Activated CD4-positive, alpha-beta memory T cell treated with anti-CD3 and anti-CD28 coated beads for 36 hours (primary cell): ENCODE data around the gene ABHD1. TPM values are rescaled to one million over a fixed set of nuclear protein-coding genes. Genes with fewer than 3 reads are reported as not detected.
"Not testable (repeated sequence)": the region's sequence is repeated elsewhere in the genome, so short reads cannot be mapped to it uniquely, and the experiment has no call there.

Experiments used
- CTCF ChIA-PET: fragments of 350-600 bp; sonication (Branson Sonifier 250); formaldehyde crosslinking; loops from one replicate; lab custom pipeline; 2021; ENCODE audit warnings: antibody characterized with exemption, inconsistent platforms; lab: Charles Lee
- POLR2A ChIA-PET: fragments of 350-600 bp; sonication (Branson Sonifier 250); formaldehyde crosslinking; loops from one replicate; lab custom pipeline; 2021; ENCODE audit warnings: antibody characterized with exemption; lab: Charles Lee
- DNase-seq: peaks from one replicate; pipeline ENCODE4 v3.0.0-alpha.2; 2020
- H3K27ac Mint-ChIP-seq: one replicate; pipeline ENCODE4 v1.8.0; 2021; ENCODE audit warnings: mixed read lengths
- H3K27me3 Mint-ChIP-seq: one replicate; pipeline ENCODE4 v1.8.0; 2021; ENCODE audit warnings: mixed read lengths
- H3K36me3 Mint-ChIP-seq: one replicate; pipeline ENCODE4 v1.8.0; 2021; ENCODE audit warnings: mixed read lengths
- H3K4me1 Mint-ChIP-seq: one replicate; pipeline ENCODE4 v1.8.0; 2021; ENCODE audit warnings: low read depth, mixed read lengths
- H3K4me3 Mint-ChIP-seq: one replicate; pipeline ENCODE4 v1.8.0; 2021; ENCODE audit warnings: mild to moderate bottlenecking, mixed read lengths
- H3K9me3 Mint-ChIP-seq: one replicate; pipeline ENCODE4 v1.8.0; 2021; ENCODE audit warnings: mixed read lengths
- intact Hi-C: fragments of 100-400 bp; cut with micrococcal nuclease; formaldehyde crosslinking; loops from one replicate; pipeline ENCODE4 v1.15.1; 2023
- total RNA-seq, 2 experiments: library from RNA; stranded (reverse); gene quantifications; one replicate each; pipeline ENCODE4 v1.2.3, GENCODE V29; 2021

The ABHD1 gene
- total RNA-seq, 2 experiments from 2014 or later, result 0.29 to 0.76 TPM

- DNase-seq, result no peak
- no peak overlapping the region for H3K4me3 Mint-ChIP-seq
- H3K9me3 Mint-ChIP-seq, result no peaks in the 10 kb centered on the region
- intact Hi-C loops, result no loop called here
- no peak overlapping the region for H3K27ac Mint-ChIP-seq
- no peaks in the 10 kb centered on the region for H3K27me3 Mint-ChIP-seq
- ChIA-PET POLR2A (no interaction called here), CTCF (interaction anchor here (2.0 kb wide), 1 partner anchor 10 kb away, joined by 9 read pairs; no protein-coding TSS in a partner anchor)
- no peaks in the 10 kb centered on the region for H3K4me1 Mint-ChIP-seq
- H3K36me3 Mint-ChIP-seq, result no peaks in the 10 kb centered on the region
Measured at GRCh38 chr2:27160191-27160590, 36.6 kb downstream of the ABHD1 start.

GRCh38 chr2:27162151-27163121 is 38.8 kb downstream of the ABHD1 start:
- Mint-ChIP-seq H3K4me3 (no peak overlapping the region), H3K27ac (no peak overlapping the region), H3K9me3 (no peaks in the 10 kb centered on the region), H3K4me1 (no peaks in the 10 kb centered on the region), H3K27me3 (no peaks in the 10 kb centered on the region), H3K36me3 (no peaks in the 10 kb centered on the region)
- POLR2A ChIA-PET, result no interaction called here
- CTCF ChIA-PET, result interaction anchor here (1.6 to 2.0 kb wide), 2 partner anchors 8 to 117 kb away, joined by 3 to 9 read pairs; no protein-coding TSS in a partner anchor
- DNase-seq, result no peak
- intact Hi-C loops, result no loop called here

GRCh38 chr2:27164960-27165763 is 41.5 kb downstream of the ABHD1 start:
- intact Hi-C loops, result no loop called here
- no peaks in the 10 kb centered on the region for H3K9me3 Mint-ChIP-seq
- CTCF ChIA-PET, result interaction anchor here (0.9 to 2.1 kb wide), 2 partner anchors 10 to 19 kb away, joined by 3 to 10 read pairs; no protein-coding TSS in a partner anchor
- POLR2A ChIA-PET, result interaction anchor here (0.6 kb wide), 1 partner anchor 41 kb away, joined by 3 read pairs; no protein-coding TSS in a partner anchor
- no peak overlapping the region for H3K4me3 Mint-ChIP-seq
- H3K27me3 Mint-ChIP-seq, result no peaks in the 10 kb centered on the region
- H3K36me3 Mint-ChIP-seq, result no peaks in the 10 kb centered on the region
- peaks cover 2% of the 10 kb centered on the region for H3K4me1 Mint-ChIP-seq
- H3K27ac Mint-ChIP-seq, result no peak overlapping the region
- DNase-seq, result no peak

GRCh38 chr2:27170581-27171337 is 47.1 kb downstream of the ABHD1 start:
- POLR2A ChIA-PET, result no interaction called here
- CTCF ChIA-PET, result interaction anchor here (0.5 to 3.5 kb wide), 19 partner anchors 8 to 428 kb away, joined by 3 to 45 read pairs (median 6); partner anchors contain the start of genes KHK, PREB and TRIM54
- Mint-ChIP-seq H3K4me1 (peaks cover 2% of the 10 kb centered on the region), H3K4me3 (no peak overlapping the region), H3K27ac (no peak overlapping the region), H3K9me3 (no peaks in the 10 kb centered on the region), H3K36me3 (no peaks in the 10 kb centered on the region), H3K27me3 (peaks cover 3% of the 10 kb centered on the region)
- intact Hi-C loops, result no loop called here
- DNase-seq, result no peak

- no peaks in the 10 kb centered on the region for H3K36me3 Mint-ChIP-seq
- CTCF ChIA-PET, result interaction anchor here (0.6 to 3.5 kb wide), 8 partner anchors 7 to 131 kb away, joined by 3 to 45 read pairs (median 10); partner anchors contain the start of gene TRIM54
- H3K4me1 Mint-ChIP-seq, result peaks cover 2% of the 10 kb centered on the region
- peaks cover 3% of the 10 kb centered on the region for H3K27me3 Mint-ChIP-seq
- POLR2A ChIA-PET, result no interaction called here
- no peaks in the 10 kb centered on the region for H3K9me3 Mint-ChIP-seq
- intact Hi-C loops, result no loop called here
- H3K4me3 Mint-ChIP-seq, result no peak overlapping the region
- no peak for DNase-seq
- no peak overlapping the region for H3K27ac Mint-ChIP-seq
Measured at GRCh38 chr2:27171351-27171848, 47.8 kb downstream of the ABHD1 start.

- Mint-ChIP-seq H3K4me1 (peaks cover 2% of the 10 kb centered on the region), H3K27me3 (peaks cover 8% of the 10 kb centered on the region), H3K9me3 (no peaks in the 10 kb centered on the region), H3K4me3 (no peak overlapping the region), H3K36me3 (no peaks in the 10 kb centered on the region), H3K27ac (no peak overlapping the region)
- no peak for DNase-seq
- CTCF ChIA-PET, result interaction anchor here (0.8 to 2.0 kb wide), 5 partner anchors 8 to 108 kb away, joined by 3 to 10 read pairs (median 5); no protein-coding TSS in a partner anchor
- POLR2A ChIA-PET, result no interaction called here
- intact Hi-C loops, result no loop called here
Measured at GRCh38 chr2:27174638-27175037, 51.0 kb downstream of the ABHD1 start.

- intact Hi-C loops, result no loop called here
- Mint-ChIP-seq H3K36me3 (no peaks in the 10 kb centered on the region), H3K27me3 (peaks cover 12% of the 10 kb centered on the region), H3K27ac (no peak overlapping the region), H3K9me3 (no peaks in the 10 kb centered on the region), H3K4me1 (no peaks in the 10 kb centered on the region), H3K4me3 (no peak overlapping the region)
- ChIA-PET CTCF (interaction anchor here (0.6 to 2.0 kb wide), 7 partner anchors 9 to 107 kb away, joined by 3 to 10 read pairs (median 4); no protein-coding TSS in a partner anchor), POLR2A (no interaction called here)
- DNase-seq, result no peak
Measured at GRCh38 chr2:27175330-27175729, 51.7 kb downstream of the ABHD1 start.

GRCh38 chr2:27175781-27176180 is 52.2 kb downstream of the ABHD1 start:
- H3K4me3 Mint-ChIP-seq, H3K36me3 Mint-ChIP-seq, POLR2A ChIA-PET, H3K27ac Mint-ChIP-seq, DNase-seq, H3K9me3 Mint-ChIP-seq, H3K4me1 Mint-ChIP-seq, intact Hi-C loops: not testable (repeated sequence)
- peaks cover 13% of the 10 kb centered on the region for H3K27me3 Mint-ChIP-seq
- CTCF ChIA-PET, result interaction anchor here (0.6 to 2.0 kb wide), 5 partner anchors 9 to 128 kb away, joined by 3 to 10 read pairs (median 3); no protein-coding TSS in a partner anchor

GRCh38 chr2:27177441-27178351 is 54.1 kb downstream of the ABHD1 start:
- Mint-ChIP-seq H3K27me3 (peaks cover 25% of the 10 kb centered on the region), H3K36me3 (no peaks in the 10 kb centered on the region)
- POLR2A ChIA-PET, result no interaction called here

GRCh38 chr2:27178469-27178868 is 54.9 kb downstream of the ABHD1 start:
- intact Hi-C loops, result no loop called here
- Mint-ChIP-seq H3K27me3 (peaks cover 25% of the 10 kb centered on the region), H3K4me1 (no peaks in the 10 kb centered on the region), H3K27ac (no peak overlapping the region), H3K4me3 (no peak overlapping the region), H3K36me3 (no peaks in the 10 kb centered on the region), H3K9me3 (no peaks in the 10 kb centered on the region)
- ChIA-PET CTCF (interaction anchor here (2.0 kb wide), 1 partner anchor 8 kb away, joined by 10 read pairs; no protein-coding TSS in a partner anchor), POLR2A (no interaction called here)
- no peak for DNase-seq

More at GRCh38 chr2:27177441-27178351, 54.1 kb downstream of the ABHD1 start:
- intact Hi-C loops, result no loop called here
- DNase-seq, result no peak
- Mint-ChIP-seq H3K4me1 (no peaks in the 10 kb centered on the region), H3K4me3 (no peak overlapping the region), H3K9me3 (no peaks in the 10 kb centered on the region), H3K27ac (no peak overlapping the region)
- CTCF ChIA-PET, result interaction anchor here (0.7 to 2.0 kb wide), 2 partner anchors 7 to 255 kb away, joined by 3 to 10 read pairs; no protein-coding TSS in a partner anchor
